GM12892 (cell line): ENCODE results near the gene KRIT1.

ENCODE experiments used
- POLR2A ChIP-seq: IDR thresholded peaks from 2 replicates; pipeline ENCODE4 v1.6.1; 2011; ENCODE audit warnings: low read depth, low read length, control low read depth
- POLR2AphosphoS5 ChIP-seq: IDR thresholded peaks from 2 replicates; pipeline ENCODE4 v1.6.1; 2011; ENCODE audit warnings: low read depth, low read length, control low read depth
- TAF1 ChIP-seq: IDR thresholded peaks from 2 replicates; pipeline ENCODE4 v1.6.1; 2011; ENCODE audit warnings: low read depth, mild to moderate bottlenecking, control low read depth, low read length, borderline replicate concordance

DNA sequence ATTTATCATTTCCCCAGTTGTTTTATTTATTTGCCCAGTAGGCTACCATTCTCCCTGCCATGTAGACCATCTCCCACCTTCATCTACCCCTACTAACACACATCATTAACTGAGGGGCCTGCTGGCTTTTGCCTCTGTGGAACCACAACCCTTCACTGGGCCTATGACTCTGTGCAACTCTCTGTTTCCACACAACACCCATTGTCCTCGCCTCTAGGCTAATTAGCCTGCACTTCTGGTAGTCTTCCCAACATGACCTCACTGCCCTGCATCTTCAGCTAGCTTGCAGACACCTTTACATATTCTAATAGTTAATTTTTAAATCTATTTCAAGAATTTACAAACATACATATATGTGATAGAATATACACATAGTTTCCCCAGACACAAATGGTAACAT, 7.5 kb upstream of the KRIT1 start:
- TF ChIP-seq POLR2A (no peak), POLR2AphosphoS5 (no peak), TAF1 (no peak)
